ENCODE results near the gene PTPN7.

PTPN7 gene

GRCh38 chr1:202202500-202203168 is 42.2 kb upstream of the PTPN7 start:
- Histone ChIP-seq H3K79me2 (ENCODE audit: insufficient read depth, low read length) (no peaks in the 10 kb centered on the region), H3K27me3 (ENCODE audit: insufficient read depth, low read length) (0 out of 2 replicates have a peak, but pooled peaks cover 4% of the 10 kb centered on the region), H3K4me1 (ENCODE audit: insufficient read depth, low read length, severe bottlenecking) (no peaks in the 10 kb centered on the region), H4K20me1 (ENCODE audit: insufficient read depth, low read length) (no peaks in the 10 kb centered on the region), H3K9me3 (ENCODE audit: low read length) (no peaks in the 10 kb centered on the region), H3F3A (ENCODE audit: insufficient read depth, low read length) (no peaks in the 10 kb centered on the region), H3K9ac (ENCODE audit: low read length) (no peak overlapping the region), H3K36me3 (ENCODE audit: insufficient read depth, low read length) (no peaks in the 10 kb centered on the region), H3K4me3 (ENCODE audit: low read depth, low read length, poor library complexity, severe bottlenecking) (no peak overlapping the region), H3K27ac (ENCODE audit: low read depth, low read length, poor library complexity, severe bottlenecking) (no peak overlapping the region), H3K4me2 (ENCODE audit: low read length) (no peak overlapping the region), H2AFZ (ENCODE audit: low read length) (no peak overlapping the region), H3K9me2 (ENCODE audit: low read depth, low read length) (no peaks in the 10 kb centered on the region)
- no peak for TF ChIP-seq EZH2 (IDR thresholded peaks at IDR 0.05; ENCODE audit: borderline replicate concordance, low read length)
- no peak for TF ChIP-seq CTCF (IDR thresholded peaks at IDR 0.05; ENCODE audit: low read length)

- no peaks in the 10 kb centered on the region for H4K20me1 ChIP-seq (ENCODE audit: insufficient read depth, low read length)
Measured at GRCh38 chr1:202201971-202202370, 41.6 kb upstream of the PTPN7 start.

GRCh38 chr1:202201266-202201665 is 40.9 kb upstream of the PTPN7 start:
- Histone ChIP-seq H3K27ac (ENCODE audit: low read depth, low read length, poor library complexity, severe bottlenecking) (no peak overlapping the region), H3F3A (ENCODE audit: insufficient read depth, low read length) (no peaks in the 10 kb centered on the region), H3K9ac (ENCODE audit: low read length) (no peak overlapping the region), H3K9me2 (ENCODE audit: low read depth, low read length) (no peaks in the 10 kb centered on the region), H3K4me1 (ENCODE audit: insufficient read depth, low read length, severe bottlenecking) (no peaks in the 10 kb centered on the region), H3K27me3 (ENCODE audit: insufficient read depth, low read length) (0 out of 2 replicates have a peak, but pooled peaks cover 4% of the 10 kb centered on the region), H3K4me2 (ENCODE audit: low read length) (no peak overlapping the region), H3K79me2 (ENCODE audit: insufficient read depth, low read length) (no peaks in the 10 kb centered on the region), H3K36me3 (ENCODE audit: insufficient read depth, low read length) (no peaks in the 10 kb centered on the region), H4K20me1 (ENCODE audit: insufficient read depth, low read length) (no peaks in the 10 kb centered on the region), H2AFZ (ENCODE audit: low read length) (no peak overlapping the region), H3K4me3 (ENCODE audit: low read depth, low read length, poor library complexity, severe bottlenecking) (no peak overlapping the region), H3K9me3 (ENCODE audit: low read length) (no peaks in the 10 kb centered on the region)
- no peak for TF ChIP-seq EZH2 (IDR thresholded peaks at IDR 0.05; ENCODE audit: borderline replicate concordance, low read length)
- no peak for TF ChIP-seq CTCF (IDR thresholded peaks at IDR 0.05; ENCODE audit: low read length)

More at GRCh38 chr1:202201971-202202370, 41.6 kb upstream of the PTPN7 start:
- H3K27me3 ChIP-seq (ENCODE audit: insufficient read depth, low read length) = 0 out of 2 replicates have a peak, but pooled peaks cover 4% of the 10 kb centered on the region
- no peaks in the 10 kb centered on the region for H3F3A ChIP-seq (ENCODE audit: insufficient read depth, low read length)
- H3K4me1 ChIP-seq (ENCODE audit: insufficient read depth, low read length, severe bottlenecking) = no peaks in the 10 kb centered on the region
- H3K9ac ChIP-seq (ENCODE audit: low read length) = no peak overlapping the region
- no peaks in the 10 kb centered on the region for H3K36me3 ChIP-seq (ENCODE audit: insufficient read depth, low read length)
- H3K9me2 ChIP-seq (ENCODE audit: low read depth, low read length) = no peaks in the 10 kb centered on the region
- TF ChIP-seq EZH2 (IDR thresholded peaks at IDR 0.05; ENCODE audit: borderline replicate concordance, low read length) (no peak), CTCF (IDR thresholded peaks at IDR 0.05; ENCODE audit: low read length) (no peak)
- H3K27ac ChIP-seq (ENCODE audit: low read depth, low read length, poor library complexity, severe bottlenecking) = no peak overlapping the region
- H3K4me2 ChIP-seq (ENCODE audit: low read length) = no peak overlapping the region
- no peaks in the 10 kb centered on the region for H3K79me2 ChIP-seq (ENCODE audit: insufficient read depth, low read length)
- H3K4me3 ChIP-seq (ENCODE audit: low read depth, low read length, poor library complexity, severe bottlenecking) = no peak overlapping the region
- H2AFZ ChIP-seq (ENCODE audit: low read length) = no peak overlapping the region
- H3K9me3 ChIP-seq (ENCODE audit: low read length) = no peaks in the 10 kb centered on the region
